Neural progenitor cell (in vitro differentiated cells): Measurements from ENCODE around the gene GPR85. TPM values are rescaled to one million over a fixed set of nuclear protein-coding genes. Genes with fewer than 3 reads are reported as not detected.

Experiments used
- DNase-seq: peaks from one replicate; pipeline ENCODE4 v3.0.0-alpha.2; 2016; ENCODE audit warnings: low spot score
- H2AFZ ChIP-seq: fragments of 200-600 bp; sonication (generic); replicated peaks from 2 replicates; pipeline ENCODE4 v1.6.1; 2016; ENCODE audit warnings: antibody characterized with exemption
- H3F3A ChIP-seq: fragments of 200-600 bp; sonication (generic); 2 replicates; pipeline ENCODE4 v1.6.1; 2016; ENCODE audit warnings: antibody characterized with exemption, low read depth
- H3K27ac ChIP-seq: fragments of 200-600 bp; sonication (generic); 2 replicates; pipeline ENCODE4 v1.5.1; 2016; ENCODE audit warnings: mild to moderate bottlenecking
- H3K27me3 ChIP-seq: fragments of 200-600 bp; sonication (generic); 2 replicates; pipeline ENCODE4 v1.6.1; 2016; ENCODE audit warnings: mild to moderate bottlenecking, moderate library complexity
- H3K36me3 ChIP-seq: fragments of 200-600 bp; sonication (generic); 2 replicates; pipeline ENCODE4 v1.5.1; 2016
- H3K4me1 ChIP-seq: fragments of 200-600 bp; sonication (generic); 2 replicates; pipeline ENCODE4 v1.6.1; 2016; ENCODE audit warnings: mixed run types
- H3K4me2 ChIP-seq: fragments of 200-600 bp; sonication (generic); 2 replicates; pipeline ENCODE4 v1.6.1; 2016
- H3K4me3 ChIP-seq: fragments of 200-600 bp; sonication (generic); 2 replicates; pipeline ENCODE4 v1.5.1; 2016
- H3K79me2 ChIP-seq: fragments of 200-600 bp; sonication (generic); 2 replicates; pipeline ENCODE4 v1.6.1; 2016; ENCODE audit warnings: low read depth
- H3K9ac ChIP-seq: fragments of 200-600 bp; sonication (generic); 2 replicates; pipeline ENCODE4 v1.6.1; 2016
- H3K9me3 ChIP-seq: fragments of 200-600 bp; sonication (generic); 2 replicates; pipeline ENCODE4 v1.5.1; 2016; ENCODE audit warnings: low read depth
- H4K20me1 ChIP-seq: fragments of 200-600 bp; sonication (generic); 2 replicates; pipeline ENCODE4 v1.6.1; 2016; ENCODE audit warnings: low read depth
- H3K27ac Mint-ChIP-seq: 3 replicates; pipeline ENCODE4 v1.8.0; 2021; ENCODE audit warnings: mixed read lengths
- H3K27me3 Mint-ChIP-seq: 2 replicates; pipeline ENCODE4 v1.8.0; 2022; ENCODE audit warnings: low read depth, mild to moderate bottlenecking, inconsistent platforms, moderate library complexity, mixed read lengths; ENCODE audit not compliant: insufficient read depth
- H3K36me3 Mint-ChIP-seq: 3 replicates; pipeline ENCODE4 v1.8.0; 2021; ENCODE audit warnings: mixed read lengths
- H3K4me1 Mint-ChIP-seq: 3 replicates; pipeline ENCODE4 v1.8.0; 2021; ENCODE audit warnings: mixed read lengths
- H3K4me3 Mint-ChIP-seq: 3 replicates; pipeline ENCODE4 v1.8.0; 2021; ENCODE audit warnings: mild to moderate bottlenecking, moderate library complexity, mixed read lengths
- H3K9me3 Mint-ChIP-seq: 3 replicates; pipeline ENCODE4 v1.8.0; 2020; ENCODE audit warnings: mixed read lengths
- CTCF ChIP-seq: fragments of 200-600 bp; sonication (generic); IDR thresholded peaks from 2 replicates; pipeline ENCODE4 v1.5.1; 2017; ENCODE audit warnings: antibody characterized with exemption, mild to moderate bottlenecking
- EZH2 ChIP-seq: fragments of 200-600 bp; sonication (generic); IDR thresholded peaks from 2 replicates; pipeline ENCODE4 v1.6.1; 2017; ENCODE audit warnings: antibody characterized with exemption, mild to moderate bottlenecking, moderate library complexity
- EZH2phosphoT487 ChIP-seq: fragments of 200-600 bp; sonication (generic); IDR thresholded peaks from 2 replicates; pipeline ENCODE4 v1.6.1; 2017; ENCODE audit warnings: antibody characterized with exemption
- total RNA-seq: library from RNA; depleted of rRNA; stranded (reverse); fragments of >200 nt; gene quantifications from 2 replicates; pipeline ENCODE4 v1.2.3, GENCODE V29; 2015; ENCODE audit warnings: low replicate concordance

GPR85 gene
- total RNA-seq, 1 donor from 2014 or later, result 3.0 TPM

GRCh38 chr7:113093561-113093960, 6.9 kb upstream of the GPR85 start:
- Histone ChIP-seq H4K20me1 (no peaks in the 10 kb centered on the region), H3K36me3 (no peaks in the 10 kb centered on the region), H3K27me3 (peaks cover 51% of the 10 kb centered on the region), H3K4me2 (no peak overlapping the region), H3K9me3 (no peaks in the 10 kb centered on the region), H3K9ac (no peak overlapping the region), H3K4me3 (no peak overlapping the region), H3K79me2 (no peaks in the 10 kb centered on the region), H3K27ac (no peak overlapping the region), H3K4me1 (no peaks in the 10 kb centered on the region), H3F3A (no peaks in the 10 kb centered on the region), H2AFZ (no peak overlapping the region)
- Mint-ChIP-seq H3K36me3 (no peaks in the 10 kb centered on the region), H3K4me3 (no peak overlapping the region), H3K4me1 (peaks cover 3% of the 10 kb centered on the region), H3K9me3 (no peaks in the 10 kb centered on the region), H3K27ac (no peak overlapping the region), H3K27me3 (no peaks in the 10 kb centered on the region)
- TF ChIP-seq CTCF, result no peak
- no peak for TF ChIP-seq EZH2
- TF ChIP-seq EZH2phosphoT487, result no peak
- DNase-seq, result no peak

GRCh38 chr7:113092762-113093161, 6.1 kb upstream of the GPR85 start:
- no peak for TF ChIP-seq EZH2phosphoT487
- TF ChIP-seq CTCF, result no peak
- no peak overlapping the region for H3K9ac ChIP-seq
- no peaks in the 10 kb centered on the region for H4K20me1 ChIP-seq
- Mint-ChIP-seq H3K27me3 (no peaks in the 10 kb centered on the region), H3K4me3 (no peak overlapping the region), H3K4me1 (peaks cover 3% of the 10 kb centered on the region), H3K9me3 (no peaks in the 10 kb centered on the region), H3K36me3 (no peaks in the 10 kb centered on the region), H3K27ac (no peak overlapping the region)
- H3F3A ChIP-seq, result no peaks in the 10 kb centered on the region
- H3K9me3 ChIP-seq, result no peaks in the 10 kb centered on the region
- H3K27ac ChIP-seq, result no peak overlapping the region
- no peaks in the 10 kb centered on the region for H3K36me3 ChIP-seq
- H3K79me2 ChIP-seq, result no peaks in the 10 kb centered on the region
- H2AFZ ChIP-seq, result no peak overlapping the region
- no peak for DNase-seq
- H3K4me2 ChIP-seq, result no peak overlapping the region
- no peaks in the 10 kb centered on the region for H3K4me1 ChIP-seq
- H3K27me3 ChIP-seq, result peaks cover 51% of the 10 kb centered on the region
- no peak overlapping the region for H3K4me3 ChIP-seq

- no peaks in the 10 kb centered on the region for H3K27me3 Mint-ChIP-seq
- Histone ChIP-seq H3K4me1 (peaks cover 43% of the 10 kb centered on the region), H3K27ac (no peak overlapping the region), H3K36me3 (no peaks in the 10 kb centered on the region), H3K79me2 (no peaks in the 10 kb centered on the region), H2AFZ (no peak overlapping the region), H3K4me2 (peak overlapping the region; percentile 98), H3K27me3 (peaks cover 22% of the 10 kb centered on the region), H4K20me1 (no peaks in the 10 kb centered on the region), H3K9ac (no peak overlapping the region), H3K4me3 (peak overlapping the region; percentile 58), H3F3A (peaks cover 16% of the 10 kb centered on the region), H3K9me3 (no peaks in the 10 kb centered on the region)
- TF ChIP-seq CTCF, result no peak
- H3K4me1 Mint-ChIP-seq, result peaks cover 42% of the 10 kb centered on the region
- H3K27ac Mint-ChIP-seq, result no peak overlapping the region
- DNase-seq, result peak; percentile 30
- no peaks in the 10 kb centered on the region for H3K9me3 Mint-ChIP-seq
- no peaks in the 10 kb centered on the region for H3K36me3 Mint-ChIP-seq
- H3K4me3 Mint-ChIP-seq, result peak overlapping the region; percentile 68
Measured at GRCh38 chr7:113087071-113087998, 708 bp upstream of the GPR85 start.
